HTR-8/SVneo (cell line): ENCODE data around the gene BBX.

ENCODE experiments used
- DNase-seq: peaks from one replicate; pipeline ENCODE4 v3.0.0; 2011; ENCODE audit warnings: low spot score, mixed read lengths; ENCODE audit not compliant: insufficient read length
- FAIRE-seq: peaks from 2 replicates; lab custom pipeline; 2011; peaks lifted over from hg19 to GRCh38; lab: Jason Lieb, UNC

BBX gene

DNA sequence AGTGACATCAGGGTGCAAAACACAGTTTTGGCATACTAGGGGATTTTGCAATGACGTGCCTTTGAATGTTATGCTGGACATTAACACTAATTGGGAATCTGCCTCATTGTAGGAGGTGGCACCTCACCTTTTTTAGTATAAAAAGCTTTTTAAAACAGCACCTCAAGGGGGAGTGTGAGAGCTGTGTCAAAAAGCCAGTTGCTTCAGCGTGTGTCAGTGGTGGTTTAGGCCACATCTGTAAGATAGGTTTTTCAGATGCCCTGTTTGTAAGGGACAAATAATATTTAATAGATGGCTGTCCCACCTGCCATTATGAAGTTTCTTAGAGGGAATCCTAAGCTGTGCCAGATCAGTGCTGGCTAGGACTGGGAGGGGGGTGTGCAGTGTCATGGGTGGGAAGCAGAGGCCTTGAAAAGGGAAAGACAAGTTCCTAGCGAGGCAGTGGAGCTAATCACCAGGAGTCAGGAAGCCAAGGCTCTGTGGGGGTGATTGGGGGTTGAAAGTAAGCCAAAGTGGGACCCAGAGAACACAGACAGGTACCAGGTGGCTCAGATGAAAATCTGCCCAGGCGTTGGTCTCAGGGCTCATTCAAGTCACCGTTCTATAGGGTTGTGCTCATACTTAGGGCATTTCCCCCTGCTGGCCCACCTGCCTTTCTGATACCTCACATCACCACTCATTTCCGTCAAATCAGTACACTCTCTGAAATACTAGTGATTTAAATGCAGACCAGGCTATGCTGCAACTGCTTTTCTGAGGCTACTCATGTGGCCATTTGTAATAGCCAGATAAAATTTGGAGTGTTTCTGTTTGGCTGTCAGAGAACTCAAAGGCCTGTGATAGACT is 120.5 kb downstream of the BBX start:
- FAIRE-seq: no peak
- no peak for DNase-seq

DNA sequence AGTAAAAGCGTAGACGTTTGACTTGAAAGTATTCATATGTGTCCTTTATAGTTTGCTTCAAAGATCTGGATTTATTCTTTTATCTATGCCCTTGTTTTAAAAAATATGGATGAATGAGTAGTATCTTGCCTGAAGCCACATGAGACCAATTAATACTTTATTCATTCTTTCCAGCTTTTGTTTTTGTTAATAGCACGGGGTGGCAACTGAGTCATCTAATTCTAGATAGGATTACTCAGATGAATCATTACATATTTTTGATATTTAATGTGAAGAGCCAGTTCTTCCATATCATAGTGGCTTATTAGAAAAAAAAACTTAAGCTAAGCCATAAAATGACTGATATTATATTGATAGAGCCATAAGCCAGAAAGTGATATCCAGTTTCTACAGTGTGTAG is 121.9 kb downstream of the BBX start:
- DNase-seq: no peak
- no peak for FAIRE-seq

DNA sequence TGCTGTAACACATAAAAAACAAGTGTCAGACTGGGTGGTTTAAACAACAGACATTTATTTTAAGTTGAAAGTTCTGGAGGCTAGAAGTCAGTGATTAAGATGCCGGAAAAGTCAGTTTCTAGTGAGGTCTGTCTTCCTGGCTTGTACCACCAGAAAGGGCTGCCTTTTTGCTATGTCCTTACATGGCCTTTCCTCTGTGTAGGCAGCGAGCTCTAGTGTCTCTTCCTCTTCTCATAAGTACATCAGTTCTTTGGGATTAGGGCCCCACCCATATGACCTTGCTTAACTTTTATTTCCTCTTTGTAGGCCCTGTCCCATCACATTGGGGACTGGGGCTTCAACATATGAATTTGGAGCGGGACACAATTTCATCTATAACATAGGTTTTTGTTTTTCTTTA is 128.0 kb downstream of the BBX start:
- DNase-seq (no peak), FAIRE-seq (no peak)

DNA sequence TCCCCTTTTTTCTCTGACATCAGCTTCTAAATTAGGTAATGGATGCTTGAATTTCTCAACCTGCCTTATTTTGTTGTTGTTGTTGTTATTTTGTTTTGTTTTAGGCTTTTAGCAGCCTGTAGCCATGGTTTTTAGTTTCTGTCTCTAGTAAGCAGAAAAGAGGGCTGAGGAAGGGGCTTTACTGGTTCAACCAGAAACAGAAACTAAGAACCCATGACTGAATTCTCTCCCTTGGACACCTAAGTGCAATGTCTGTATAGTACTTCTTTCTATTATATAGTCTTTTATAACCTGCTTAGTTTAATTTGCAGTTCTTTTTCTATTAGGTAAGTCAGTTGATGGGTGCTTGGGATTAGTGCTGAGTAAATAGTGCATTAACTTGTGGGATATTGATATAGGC is 129.0 kb downstream of the BBX start:
- no peak for FAIRE-seq

DNA sequence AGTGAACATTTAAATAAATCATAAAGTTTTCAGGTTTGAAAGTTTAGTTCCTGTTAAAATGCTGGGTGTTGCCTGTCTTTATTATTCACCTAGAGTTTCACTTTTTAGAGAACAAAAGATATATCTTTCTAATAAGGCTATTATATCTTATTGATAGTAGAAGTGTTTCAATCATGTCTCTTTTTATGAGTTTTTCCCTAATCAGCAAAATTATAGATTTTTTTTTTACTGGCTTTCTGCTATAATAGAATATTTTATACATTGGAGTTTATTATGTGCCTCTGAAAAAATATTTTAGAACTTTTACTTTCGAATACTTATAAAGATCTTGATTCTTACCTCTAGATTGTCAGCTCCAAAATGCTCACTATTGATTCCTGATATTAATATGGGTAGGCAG is 131.5 kb downstream of the BBX start:
- DNase-seq (no peak), FAIRE-seq (no peak)

More for the DNA sequence above, 129.0 kb downstream of the BBX start:
- DNase-seq: no peak

DNA sequence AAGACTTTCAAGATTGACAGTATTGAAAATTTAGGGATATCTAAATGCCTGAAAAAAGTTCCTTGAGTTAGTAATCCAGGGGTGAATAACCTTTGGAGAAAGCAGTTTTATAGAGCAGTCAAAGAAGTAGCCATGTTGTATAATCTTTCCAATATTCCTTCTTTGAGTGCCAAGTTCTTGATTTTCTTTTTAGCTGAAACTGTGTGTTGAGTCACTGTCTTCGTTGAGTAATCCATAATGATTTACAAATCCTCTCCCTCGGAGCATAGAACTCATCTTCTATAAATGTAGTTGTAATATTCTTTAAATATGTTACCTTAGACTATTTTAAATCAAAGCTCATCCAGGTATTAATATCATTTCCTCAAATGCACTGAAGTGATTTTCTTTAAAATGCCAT is 135.2 kb downstream of the BBX start:
- no peak for FAIRE-seq
- DNase-seq: no peak

DNA sequence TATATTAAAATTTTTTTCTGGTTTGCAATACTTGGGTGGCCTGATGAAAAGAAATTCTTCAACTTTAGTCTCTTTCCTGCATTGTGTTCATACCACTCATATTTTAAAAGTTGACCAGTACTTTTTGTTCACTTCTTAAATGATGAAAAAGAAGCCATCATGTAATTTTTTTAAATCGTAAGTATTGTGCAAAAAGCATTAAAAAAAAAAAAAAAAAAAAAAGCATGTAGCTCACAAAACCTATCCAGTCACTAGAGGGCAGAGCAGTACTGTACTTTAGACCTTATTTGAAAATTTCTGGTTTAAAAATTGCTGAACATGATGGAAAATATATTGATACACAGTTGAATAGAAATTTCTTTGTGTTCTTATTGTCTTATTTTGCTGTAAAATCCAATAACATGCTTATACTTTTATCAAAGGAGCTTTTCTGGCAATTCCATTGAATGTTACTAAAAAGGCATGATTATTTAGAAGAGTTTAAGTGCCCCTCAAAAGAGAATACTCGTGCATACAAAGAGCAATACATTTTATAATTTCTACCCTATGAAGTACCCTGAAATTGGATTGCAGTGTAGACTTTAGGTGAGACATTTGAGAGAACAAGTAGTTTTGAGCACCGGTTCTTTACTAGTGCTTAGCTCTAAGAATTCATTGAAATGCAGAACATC is 137.7 kb downstream of the BBX start:
- DNase-seq: no peak
- no peak for FAIRE-seq

DNA sequence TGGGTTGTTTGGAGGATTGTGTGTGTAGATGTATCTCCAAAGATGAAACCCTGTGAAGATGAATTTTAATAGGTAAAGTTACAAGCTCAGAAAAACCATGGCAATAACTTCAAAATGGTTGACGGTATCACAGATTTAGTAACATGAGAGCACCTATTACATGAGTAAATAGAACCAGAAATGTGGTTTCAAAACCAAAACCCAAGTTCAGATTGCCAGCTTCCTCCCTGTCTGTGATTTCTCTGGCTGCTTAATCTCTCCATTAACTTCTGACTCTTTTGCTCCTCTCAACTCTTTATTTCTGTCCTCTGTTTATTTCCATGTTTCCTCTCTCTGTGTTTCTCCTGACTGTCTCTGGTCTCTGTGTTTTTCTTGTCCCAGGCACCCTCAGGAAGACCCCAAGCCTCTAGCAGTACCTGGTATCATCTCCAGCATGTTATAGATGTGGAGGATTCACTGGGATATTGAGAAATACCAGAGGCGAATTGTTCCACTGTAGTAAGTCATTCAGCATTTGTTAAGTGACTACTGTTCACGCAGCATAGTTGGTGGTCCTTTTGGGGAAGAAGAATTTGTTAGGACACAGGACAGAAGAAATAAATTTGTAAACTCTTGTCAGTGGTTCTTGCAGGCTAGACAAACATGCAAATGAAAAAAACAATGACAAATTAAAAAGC is 138.8 kb downstream of the BBX start:
- DNase-seq: no peak

DNA sequence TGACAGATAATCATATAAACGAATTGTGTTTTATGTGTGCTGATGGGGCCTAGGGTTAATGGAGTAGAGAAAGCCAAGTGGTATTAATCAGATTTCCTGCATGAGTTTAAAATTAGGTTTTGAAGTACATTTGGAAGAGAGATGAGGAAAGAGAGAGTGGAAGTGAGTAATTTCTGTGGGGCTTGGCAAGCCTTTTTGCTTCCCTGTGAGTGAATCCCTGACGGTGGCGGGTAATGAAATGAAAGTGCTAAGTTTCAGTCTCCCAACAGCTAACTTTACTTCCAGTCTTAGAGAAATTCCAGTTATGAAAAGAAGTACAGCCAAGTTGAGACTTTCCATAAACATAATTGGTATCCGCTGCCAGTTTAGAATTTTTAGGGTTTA is 139.4 kb downstream of the BBX start:
- FAIRE-seq (no peak), DNase-seq (no peak)

More for the DNA sequence above, 138.8 kb downstream of the BBX start:
- FAIRE-seq: no peak

DNA sequence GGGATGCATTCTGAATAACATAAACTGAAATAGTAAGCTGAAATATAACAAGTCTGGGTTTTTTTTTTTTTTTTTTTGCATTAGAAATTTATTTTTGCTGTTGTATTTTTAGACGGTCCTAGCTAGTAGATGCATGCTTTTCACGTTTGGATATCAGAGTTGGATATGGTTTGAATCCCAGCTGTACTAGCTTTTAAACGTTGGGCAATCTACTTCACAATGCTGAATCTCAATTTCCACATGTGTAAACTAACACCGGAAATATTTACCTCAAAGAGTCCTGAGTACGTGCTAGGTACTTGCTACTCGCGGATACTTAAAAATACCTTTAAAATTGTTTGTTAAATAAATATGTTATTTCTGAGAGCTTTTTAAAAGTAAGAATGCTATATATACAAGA is 139.8 kb downstream of the BBX start:
- FAIRE-seq (no peak), DNase-seq (no peak)

DNA sequence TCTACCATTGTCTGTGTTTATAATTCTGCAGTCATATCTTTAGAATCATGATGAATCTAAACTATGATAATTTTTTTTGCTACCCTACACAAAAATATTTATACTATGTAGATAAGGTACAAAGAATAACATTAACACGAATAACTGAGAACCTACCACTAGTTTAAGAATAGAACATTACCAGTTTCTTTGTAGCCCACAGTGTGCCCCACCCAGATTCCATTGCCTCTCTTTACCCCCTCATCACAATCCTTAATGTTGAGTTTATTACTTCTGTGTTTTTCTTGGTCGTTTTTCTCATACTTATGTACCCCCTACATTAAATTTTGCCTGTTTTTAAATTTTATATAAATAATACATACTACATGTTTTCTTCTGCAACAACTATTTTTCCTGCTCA is 140.5 kb downstream of the BBX start:
- no peak for FAIRE-seq
- DNase-seq: no peak

DNA sequence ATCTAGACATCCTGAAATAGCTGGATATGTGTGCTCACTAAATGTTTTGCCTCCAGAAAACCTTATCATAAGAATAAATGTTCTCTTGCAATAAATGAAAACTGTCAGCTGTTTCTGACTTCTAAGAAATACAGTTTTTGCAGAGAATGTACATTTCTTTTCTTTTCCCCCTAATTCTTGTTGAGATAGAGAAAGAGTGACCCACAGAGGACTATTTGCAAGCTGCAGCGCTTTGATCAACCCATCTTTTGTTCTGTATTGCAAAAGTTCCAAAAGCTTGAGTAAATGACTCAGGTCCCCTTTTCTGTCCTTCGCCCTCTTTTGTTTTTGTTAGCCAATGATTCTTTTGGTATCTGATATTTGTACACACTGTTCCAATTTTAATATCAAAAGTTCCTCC is 141.9 kb downstream of the BBX start:
- FAIRE-seq (no peak), DNase-seq (no peak)

DNA sequence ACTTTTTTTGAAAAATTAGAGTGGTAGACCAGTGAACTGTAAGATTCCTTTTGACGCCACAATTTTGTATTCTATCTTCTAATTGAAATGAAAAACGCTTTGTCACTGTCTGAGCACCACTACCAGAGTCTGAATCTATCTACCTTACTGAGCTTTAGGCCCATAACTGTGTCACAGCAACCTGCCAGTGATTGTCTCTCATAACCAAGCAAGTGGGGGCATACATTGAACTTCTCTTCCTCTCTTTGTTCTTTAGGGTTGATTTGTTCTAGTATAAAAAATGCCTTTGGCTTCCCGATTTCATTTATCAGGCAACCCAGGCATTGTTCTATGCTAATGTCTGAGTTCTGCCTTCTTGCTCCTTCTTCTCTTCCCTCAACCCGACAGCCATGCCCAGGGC is 142.6 kb downstream of the BBX start:
- DNase-seq (no peak), FAIRE-seq (no peak)

DNA sequence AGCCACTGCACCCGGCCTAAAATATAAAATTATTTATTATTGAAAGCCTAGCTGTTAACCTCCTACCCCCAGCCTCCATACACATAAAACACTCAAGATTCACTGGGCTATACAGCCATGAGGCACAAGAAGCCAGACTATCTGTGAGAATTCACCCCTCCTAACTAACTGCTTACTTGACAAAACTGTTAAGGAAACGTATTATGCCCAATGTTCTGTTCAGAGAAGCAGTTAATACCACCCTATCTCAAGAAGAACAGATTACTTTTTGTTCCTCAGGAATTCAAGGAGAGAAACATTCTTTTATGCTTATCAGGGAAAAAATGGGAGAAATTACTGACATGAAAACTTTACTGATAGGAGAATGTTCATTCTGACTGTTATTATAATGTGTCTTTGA is 144.1 kb downstream of the BBX start:
- no peak for DNase-seq
- FAIRE-seq: no peak

DNA sequence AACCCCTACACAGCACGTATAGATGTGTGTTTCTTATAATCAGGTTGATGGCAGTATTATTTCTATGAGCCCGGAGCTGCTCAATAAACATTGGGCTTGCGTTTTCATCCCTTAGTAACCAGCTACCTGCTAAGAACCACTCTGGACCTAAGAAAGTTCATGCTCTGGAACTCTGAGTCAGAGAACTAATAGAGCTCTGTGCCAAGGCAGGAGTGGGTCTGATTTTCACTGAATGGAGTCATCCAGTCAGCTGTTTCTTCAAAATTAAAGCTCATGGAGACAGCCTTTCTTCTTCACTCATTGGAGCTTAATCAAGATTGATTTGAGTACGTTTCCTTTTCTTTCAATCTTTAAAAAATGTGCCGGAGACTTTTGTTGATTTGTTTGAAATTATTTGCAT is 145.7 kb downstream of the BBX start:
- DNase-seq (no peak), FAIRE-seq (no peak)

DNA sequence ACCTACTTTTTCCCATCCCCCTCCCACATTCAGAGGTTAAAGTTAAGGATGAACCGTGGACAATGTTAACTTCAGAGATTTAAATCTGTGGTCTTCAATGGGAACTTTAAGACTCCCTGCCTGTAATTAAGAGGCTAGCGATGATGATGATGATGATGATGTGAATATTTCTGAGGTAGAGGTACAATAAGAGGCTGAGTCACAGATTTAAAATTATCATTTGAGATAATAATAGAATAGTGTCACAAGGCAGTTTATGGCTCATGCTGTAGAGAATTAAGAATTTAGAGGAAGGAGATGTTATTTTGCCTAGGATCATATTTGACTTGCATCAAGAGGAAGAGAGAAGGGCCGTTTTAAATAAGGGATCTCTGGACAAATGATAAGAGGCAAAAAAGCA is 146.2 kb downstream of the BBX start:
- FAIRE-seq: no peak
- DNase-seq: no peak

DNA sequence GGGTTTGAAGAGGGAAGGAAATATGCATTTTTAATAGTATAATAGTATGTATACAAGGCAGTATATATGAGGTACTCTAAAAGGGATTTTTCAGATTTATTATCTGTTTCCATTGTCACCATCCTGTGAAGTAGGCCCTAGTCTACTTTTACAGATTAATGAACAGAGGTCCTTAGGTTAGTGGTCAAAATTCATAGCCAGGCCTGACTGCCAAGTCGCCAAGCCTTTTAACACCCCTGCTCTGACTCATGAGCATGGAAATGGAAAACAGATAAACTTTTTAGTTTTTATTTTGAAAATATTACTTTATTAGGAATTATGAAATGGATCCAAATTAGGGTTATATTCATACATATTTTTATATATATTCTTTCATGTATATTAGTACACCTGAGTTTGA is 146.9 kb downstream of the BBX start:
- FAIRE-seq (no peak), DNase-seq (no peak)

DNA sequence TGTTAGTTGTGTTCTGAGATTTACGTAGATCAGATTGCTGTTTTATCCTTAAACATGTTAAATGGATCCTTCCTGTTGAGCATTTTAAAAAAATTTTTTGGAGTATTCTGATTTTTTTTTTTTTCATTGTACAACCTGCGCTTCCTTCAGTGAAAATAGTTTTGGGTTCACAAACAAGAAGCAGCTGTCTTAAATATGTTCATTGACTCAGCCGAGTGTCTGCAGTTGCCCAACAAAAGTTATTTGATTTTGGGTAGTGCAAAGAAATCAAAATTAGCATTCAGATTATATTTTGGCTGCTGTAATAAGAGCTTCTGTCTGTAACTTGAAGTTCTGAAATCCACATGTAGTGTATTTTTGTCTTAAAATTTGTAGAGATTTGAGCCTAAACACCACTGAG is 148.2 kb downstream of the BBX start:
- DNase-seq: no peak
- FAIRE-seq: no peak

DNA sequence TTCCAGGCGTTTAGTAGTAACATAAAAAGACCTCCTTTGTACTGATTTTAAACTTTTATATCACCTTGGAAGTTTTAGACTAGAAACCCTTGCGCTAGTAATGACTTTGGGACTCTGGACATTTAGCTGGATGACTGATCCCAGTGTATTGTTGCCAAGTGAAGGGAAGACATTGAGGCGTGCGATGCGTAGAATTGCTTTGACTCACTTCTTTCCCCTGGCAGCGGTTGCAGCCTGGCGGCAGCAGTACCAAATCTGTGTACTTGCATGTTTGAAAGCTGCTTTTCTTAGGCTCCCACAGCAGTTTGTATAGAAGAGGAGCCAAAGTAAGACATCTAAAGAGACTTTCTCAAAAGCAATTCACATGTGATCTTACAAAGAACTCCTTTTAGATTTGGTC is 151.6 kb downstream of the BBX start:
- no peak for FAIRE-seq
- DNase-seq: no peak

DNA sequence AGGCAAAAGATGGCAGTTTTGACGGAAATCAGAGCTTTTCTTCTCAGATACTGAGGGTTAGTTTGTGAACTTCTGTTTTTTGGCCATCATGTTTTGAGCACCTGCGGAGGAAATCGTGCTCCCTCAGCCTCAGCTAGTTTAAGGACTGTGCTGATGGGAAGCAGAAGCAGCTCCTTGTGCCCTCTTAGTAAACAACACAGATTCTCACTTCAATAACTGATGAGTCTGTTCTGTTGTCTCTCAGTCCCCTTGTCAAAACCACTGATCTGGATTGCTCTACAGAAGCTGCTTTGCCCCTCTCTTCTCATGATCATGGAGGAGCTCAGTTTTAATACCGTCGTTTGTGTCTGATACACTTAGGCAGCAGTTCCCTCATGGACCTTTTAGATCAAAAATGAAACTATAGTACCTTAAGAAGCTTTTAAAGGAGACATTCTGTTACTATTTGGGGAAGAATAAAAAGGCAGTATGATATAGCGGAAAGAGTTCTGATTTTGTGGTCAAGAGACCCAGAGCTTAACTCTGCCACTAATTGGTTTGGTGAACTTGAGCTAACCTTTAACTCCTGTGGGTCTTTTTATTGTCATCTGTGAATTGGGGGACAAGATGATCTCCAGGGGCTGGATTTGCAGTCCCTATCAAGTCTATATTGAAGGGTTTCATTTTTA is 152.6 kb downstream of the BBX start:
- FAIRE-seq: no peak

More for the DNA sequence above, 152.6 kb downstream of the BBX start:
- no peak for DNase-seq
